ENCODE measurements around the gene CHAC2. TPM values are rescaled to one million over a fixed set of nuclear protein-coding genes. Genes with fewer than 3 reads are reported as not detected.
"Not testable (repeated sequence)": the region's sequence is repeated elsewhere in the genome, so short reads cannot be mapped to it uniquely, and the experiment has no call there.

The CHAC2 gene
- total RNA-seq, 4 donors from 2014 or later = 1.7 to 3.2 (median 1.9) TPM

- TF ChIP-seq POLR2A (IDR thresholded peaks at IDR 0.05) (no peak), CTCF (IDR thresholded peaks at IDR 0.05) (no peak)
- Histone ChIP-seq H3K27me3 (no peaks in the 10 kb centered on the region), H3K9me3 (no peaks in the 10 kb centered on the region), H3K4me1 (no peaks in the 10 kb centered on the region), H3K4me3 (replicated peaks in 1 of 3) (no peak overlapping the region), H3K36me3 (no peaks in the 10 kb centered on the region), H3K27ac (no peak overlapping the region)
- intact Hi-C loops (cut with DNase I) = no loop called here
- 97 to 98% methylated on average over 15 of the region's 15 CpGs for WGBS, 2 donors
- DNase-seq = no peak
Measured at GRCh38 chr2:53756644-53757043, 11.0 kb upstream of the CHAC2 start.

- DNase-seq; H3K4me1 ChIP-seq; H3K27ac ChIP-seq; H3K36me3 ChIP-seq; H3K27me3 ChIP-seq; H3K9me3 ChIP-seq; H3K4me3 ChIP-seq (replicated peaks in 1 of 3); intact Hi-C loops (cut with DNase I): not testable (repeated sequence)
- 98% methylated on average over 14 of the region's 14 CpGs for WGBS, 2 donors
Measured at GRCh38 chr2:53757206-53757605, 10.4 kb upstream of the CHAC2 start.

GRCh38 chr2:53765767-53766166 is 1.8 kb upstream of the CHAC2 start:
- 67 to 78% methylated on average over 1 of the region's 1 CpG for WGBS, 2 donors
- H3K4me1 ChIP-seq = peaks cover 0 to 4% of the 10 kb centered on the region in 2 donors
- H3K27me3 ChIP-seq = no peaks in the 10 kb centered on the region
- no peaks in the 10 kb centered on the region for H3K9me3 ChIP-seq
- intact Hi-C loops (cut with DNase I) = no loop called here
- no peak overlapping the region for H3K27ac ChIP-seq
- no peak overlapping the region for H3K4me3 ChIP-seq (replicated peaks in 1 of 3)
- no peak for TF ChIP-seq CTCF (IDR thresholded peaks at IDR 0.05)
- no peak for TF ChIP-seq POLR2A (IDR thresholded peaks at IDR 0.05)
- no peak for DNase-seq
- peaks cover 0 to 5% of the 10 kb centered on the region in 2 donors for H3K36me3 ChIP-seq

GRCh38 chr2:53768242-53768542 is 588 bp downstream of the CHAC2 start:
- 2 to 4% methylated on average over 12 of the region's 12 CpGs for WGBS, 2 donors

GRCh38 chr2:53769318-53769945 is 1.8 kb downstream of the CHAC2 start:
- TF ChIP-seq POLR2A (IDR thresholded peaks at IDR 0.05) (no peak), CTCF (IDR thresholded peaks at IDR 0.05) (no peak)

More at GRCh38 chr2:53768242-53768542, 588 bp downstream of the CHAC2 start:
- Histone ChIP-seq H3K27ac (peak overlapping the region in 1 of 3 donors; percentile 59), H3K4me1 (peaks cover 0 to 4% of the 10 kb centered on the region in 2 donors), H3K4me3 (replicated peaks in 1 of 3) (peak overlapping the region; percentile 47 to 68 (median 59)), H3K36me3 (peaks cover 0 to 2% of the 10 kb centered on the region in 2 donors), H3K27me3 (no peaks in the 10 kb centered on the region), H3K9me3 (no peaks in the 10 kb centered on the region)
- no peak for DNase-seq
- no peak for TF ChIP-seq POLR2A (IDR thresholded peaks at IDR 0.05)
- intact Hi-C loops (cut with DNase I) = no loop called here

GRCh38 chr2:53770264-53770663 is 2.7 kb downstream of the CHAC2 start:
- Histone ChIP-seq H3K27ac (no peak overlapping the region), H3K4me3 (replicated peaks in 1 of 3) (no peak overlapping the region), H3K27me3 (no peaks in the 10 kb centered on the region), H3K36me3 (no peaks in the 10 kb centered on the region), H3K9me3 (no peaks in the 10 kb centered on the region), H3K4me1 (peaks cover 0 to 4% of the 10 kb centered on the region in 2 donors)
- DNase-seq = no peak
- TF ChIP-seq POLR2A (IDR thresholded peaks at IDR 0.05) (no peak), CTCF (IDR thresholded peaks at IDR 0.05) (no peak)
- 90 to 97% methylated on average over 4 of the region's 4 CpGs for whole genome bisulfite sequencing, 2 donors
- intact Hi-C loops (cut with DNase I) = no loop called here

More at GRCh38 chr2:53769318-53769945, 1.8 kb downstream of the CHAC2 start:
- DNase-seq = no peak
- intact Hi-C loops (cut with DNase I) = no loop called here
- Histone ChIP-seq H3K4me3 (replicated peaks in 1 of 3) (no peak overlapping the region), H3K4me1 (peaks cover 0 to 4% of the 10 kb centered on the region in 2 donors), H3K27ac (no peak overlapping the region), H3K27me3 (no peaks in the 10 kb centered on the region), H3K36me3 (no peaks in the 10 kb centered on the region), H3K9me3 (no peaks in the 10 kb centered on the region)
- WGBS, 2 donors = 90 to 95% methylated on average over 15 of the region's 15 CpGs
